GM23338 (cell line): Measurements from ENCODE around the gene CNTN5. TPM values are rescaled to one million over a fixed set of nuclear protein-coding genes. Genes with fewer than 3 reads are reported as not detected.

Source experiments
- ATAC-seq: fragments of 200-7000 bp; cut with Tn5 transposase; 3 replicates; pipeline ENCODE4 v1.9.1; 2020
- DNase-seq: peaks from one replicate; pipeline ENCODE4 v3.0.0-alpha.2; 2015; ENCODE audit warnings: low spot score
- H2AFZ ChIP-seq: fragments of 200-600 bp; sonication (generic); 2 replicates; pipeline ENCODE4 v1.8.0; 2016; ENCODE audit warnings: antibody characterized with exemption, mild to moderate bottlenecking, moderate library complexity
- H3F3A ChIP-seq: fragments of 200-600 bp; sonication (generic); replicated peaks from 2 replicates; pipeline ENCODE4 v1.8.0; 2017; ENCODE audit warnings: antibody characterized with exemption, mixed run types, low read depth
- H3K27ac ChIP-seq: fragments of 200-600 bp; sonication (generic); 2 replicates; pipeline ENCODE4 v1.6.1; 2016; ENCODE audit warnings: low read depth
- H3K27me3 ChIP-seq: fragments of 200-600 bp; sonication (generic); 2 replicates; pipeline ENCODE4 v1.8.0; 2016; ENCODE audit warnings: mild to moderate bottlenecking, mixed run types, moderate library complexity; ENCODE audit not compliant: insufficient read depth
- H3K36me3 ChIP-seq: fragments of 200-600 bp; sonication (generic); 2 replicates; pipeline ENCODE4 v1.8.0; 2016; ENCODE audit warnings: mild to moderate bottlenecking; ENCODE audit not compliant: insufficient read depth
- H3K4me1 ChIP-seq: fragments of 200-600 bp; sonication (generic); 2 replicates; pipeline ENCODE4 v1.8.0; 2016; ENCODE audit warnings: mild to moderate bottlenecking, moderate library complexity; ENCODE audit not compliant: insufficient read depth
- H3K4me2 ChIP-seq: fragments of 200-600 bp; sonication (generic); 2 replicates; pipeline ENCODE4 v1.7.1; 2017; ENCODE audit warnings: mixed run types
- H3K4me3 ChIP-seq: fragments of 200-600 bp; sonication (generic); 2 replicates; pipeline ENCODE4 v1.6.1; 2016; ENCODE audit warnings: mixed run types
- H3K79me2 ChIP-seq: fragments of 200-600 bp; sonication (generic); replicated peaks from 2 replicates; pipeline ENCODE4 v1.8.0; 2017; ENCODE audit warnings: mild to moderate bottlenecking; ENCODE audit not compliant: insufficient read depth
- H3K9me2 ChIP-seq: fragments of 200-600 bp; sonication (generic); 2 replicates; pipeline ENCODE4 v1.8.0; 2017; ENCODE audit not compliant: insufficient read depth
- H4K20me1 ChIP-seq: fragments of 200-600 bp; sonication (generic); replicated peaks from 2 replicates; pipeline ENCODE4 v1.8.0; 2017; ENCODE audit warnings: mild to moderate bottlenecking; ENCODE audit not compliant: insufficient read depth
- H3K27ac Mint-ChIP-seq: 2 replicates; pipeline ENCODE4 v1.8.0; 2020; ENCODE audit warnings: inconsistent platforms, mild to moderate bottlenecking, moderate library complexity, mixed read lengths
- H3K27me3 Mint-ChIP-seq: 3 replicates; pipeline ENCODE4 v1.8.0; 2022; ENCODE audit warnings: low read depth, mild to moderate bottlenecking, moderate library complexity, mixed read lengths, inconsistent platforms; ENCODE audit not compliant: insufficient read depth, poor library complexity
- H3K36me3 Mint-ChIP-seq: 3 replicates; pipeline ENCODE4 v1.8.0; 2021; ENCODE audit warnings: low read depth, mild to moderate bottlenecking, inconsistent platforms, moderate library complexity, mixed read lengths
- H3K4me1 Mint-ChIP-seq: 3 replicates; pipeline ENCODE4 v1.8.0; 2020; ENCODE audit warnings: mild to moderate bottlenecking, inconsistent platforms, mixed read lengths
- H3K4me3 Mint-ChIP-seq: 3 replicates; pipeline ENCODE4 v1.8.0; 2021; ENCODE audit warnings: moderate library complexity, mild to moderate bottlenecking, inconsistent platforms, mixed read lengths
- H3K9me3 Mint-ChIP-seq: 3 replicates; pipeline ENCODE4 v1.8.0; 2020; ENCODE audit warnings: moderate library complexity, mild to moderate bottlenecking, inconsistent platforms, mixed read lengths
- ETS1 ChIP-seq: IDR thresholded peaks from 2 replicates; pipeline ENCODE4 v1.6.1; 2016; ENCODE audit warnings: antibody characterized with exemption
- EZH2 ChIP-seq: fragments of 200-600 bp; sonication (generic); IDR thresholded peaks from one replicate; pipeline ENCODE4 v1.8.0; 2017; ENCODE audit warnings: antibody characterized with exemption, mild to moderate bottlenecking, low read depth; ENCODE audit not compliant: unreplicated experiment
- EZH2phosphoT487 ChIP-seq: fragments of 200-600 bp; sonication (generic); IDR thresholded peaks from one replicate; pipeline ENCODE4 v1.8.1; 2018; ENCODE audit warnings: antibody characterized with exemption; ENCODE audit not compliant: unreplicated experiment
- JUNB ChIP-seq: IDR thresholded peaks from one replicate; pipeline ENCODE4 v1.6.1; 2016; ENCODE audit warnings: antibody characterized with exemption; ENCODE audit not compliant: unreplicated experiment
- NANOG ChIP-seq: IDR thresholded peaks from 2 replicates; pipeline ENCODE4 v1.6.1; 2016; ENCODE audit warnings: antibody characterized with exemption, borderline replicate concordance
- STAT1 ChIP-seq: IDR thresholded peaks from one replicate; pipeline ENCODE4 v1.6.1; 2016; ENCODE audit warnings: antibody characterized with exemption; ENCODE audit not compliant: unreplicated experiment
- ZNF114 ChIP-seq: fragments of 250-450 bp; sonication (Bioruptor Pico); IDR thresholded peaks from 2 replicates; pipeline ENCODE4 v1.5.0; 2020; ENCODE audit warnings: mild to moderate bottlenecking, moderate library complexity
- ZNF331 ChIP-seq: fragments of 250-450 bp; sonication (Bioruptor Pico); IDR thresholded peaks from 2 replicates; pipeline ENCODE4 v1.5.0; 2020; ENCODE audit warnings: low read depth, mild to moderate bottlenecking, moderate library complexity
- polyA plus RNA-seq: library from polyadenylated mRNA; unstranded; fragments of >200 nt; fragmentation: Nextera tagmentation; extraction: Ambion mirVana; gene quantifications from 2 replicates; pipeline ENCODE4 v1.2.1, GENCODE V29; 2016
- total RNA-seq: library from RNA; depleted of rRNA; stranded (reverse); fragments of >200 nt; shearing (Covaris generic); gene quantifications from 2 replicates; pipeline ENCODE4 v1.2.3, GENCODE V29; 2014
- TF ChIP-seq, protein P1 (sequence below): fragments of 250-450 bp; sonication (Bioruptor Pico); IDR thresholded peaks from 2 replicates; pipeline ENCODE4 v1.5.0; 2020; ENCODE audit warnings: mild to moderate bottlenecking, moderate library complexity
- TF ChIP-seq, protein P2 (sequence below): IDR thresholded peaks from one replicate; pipeline ENCODE4 v1.6.1; 2018; ENCODE audit warnings: antibody characterized with exemption; ENCODE audit not compliant: unreplicated experiment

CNTN5 gene
- total and polyA plus RNA-seq, 2 experiments from 2014 or later, result not detected

- H3K4me3 ChIP-seq, result no peak overlapping the region
- H3K36me3 ChIP-seq, result no peaks in the 10 kb centered on the region
- H2AFZ ChIP-seq, result no peak overlapping the region
- H3K27ac Mint-ChIP-seq, result no peak overlapping the region
- H3K9me3 Mint-ChIP-seq, result no peaks in the 10 kb centered on the region
- peaks cover 11% of the 10 kb centered on the region; the same call in 1 of the 2 replicates for H3K4me1 ChIP-seq
- peaks cover 2% of the 10 kb centered on the region for H3K27me3 Mint-ChIP-seq
- no peak overlapping the region for H3K4me2 ChIP-seq
- H4K20me1 ChIP-seq, result no peaks in the 10 kb centered on the region
- no peaks in the 10 kb centered on the region for H3K9me2 ChIP-seq
- H3K79me2 ChIP-seq, result no peaks in the 10 kb centered on the region
- ATAC-seq (no peak), DNase-seq (no peak)
- no peaks in the 10 kb centered on the region for H3K36me3 Mint-ChIP-seq
- peaks cover 13% of the 10 kb centered on the region; the same call in 2 of the 3 replicates for H3K4me1 Mint-ChIP-seq
- H3K4me3 Mint-ChIP-seq, result no peak overlapping the region
- TF ChIP-seq ZNF114 (CRISPR knock-in tag), result no peak
- no peak for TF ChIP-seq ZNF331
- no peaks in the 10 kb centered on the region for H3K27me3 ChIP-seq
- no peak overlapping the region for H3K27ac ChIP-seq
- no peaks in the 10 kb centered on the region for H3F3A ChIP-seq
Observed at GRCh38 chr11:99327066-99327465, 306.3 kb downstream of the CNTN5 start.

DNA sequence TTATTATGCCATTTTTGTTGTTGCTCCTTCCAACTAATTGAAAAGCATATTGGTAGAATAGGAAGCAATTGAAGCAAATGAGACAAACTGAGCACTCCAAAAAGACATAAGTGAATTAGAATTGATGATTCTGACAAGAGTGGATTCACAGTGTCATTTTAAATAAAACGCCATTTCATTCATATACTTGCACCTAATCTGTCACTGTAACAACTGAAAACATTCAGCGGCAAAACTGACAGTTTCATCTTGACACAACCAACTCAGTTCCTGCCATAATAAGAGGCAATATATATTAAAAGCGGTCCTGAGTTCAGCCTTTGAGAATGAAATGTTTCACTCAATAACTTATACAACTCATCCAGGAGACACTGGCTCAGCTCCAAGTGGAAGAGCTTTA, 306.8 kb downstream of the CNTN5 start:
- no peak for ATAC-seq
- TF ChIP-seq EZH2phosphoT487 (no peak), JUNB (no peak), ZNF114 (CRISPR knock-in tag) (no peak), EZH2 (no peak), NANOG (no peak), ETS1 (no peak), STAT1 (no peak)
- TF ChIP-seq, protein P1, sequence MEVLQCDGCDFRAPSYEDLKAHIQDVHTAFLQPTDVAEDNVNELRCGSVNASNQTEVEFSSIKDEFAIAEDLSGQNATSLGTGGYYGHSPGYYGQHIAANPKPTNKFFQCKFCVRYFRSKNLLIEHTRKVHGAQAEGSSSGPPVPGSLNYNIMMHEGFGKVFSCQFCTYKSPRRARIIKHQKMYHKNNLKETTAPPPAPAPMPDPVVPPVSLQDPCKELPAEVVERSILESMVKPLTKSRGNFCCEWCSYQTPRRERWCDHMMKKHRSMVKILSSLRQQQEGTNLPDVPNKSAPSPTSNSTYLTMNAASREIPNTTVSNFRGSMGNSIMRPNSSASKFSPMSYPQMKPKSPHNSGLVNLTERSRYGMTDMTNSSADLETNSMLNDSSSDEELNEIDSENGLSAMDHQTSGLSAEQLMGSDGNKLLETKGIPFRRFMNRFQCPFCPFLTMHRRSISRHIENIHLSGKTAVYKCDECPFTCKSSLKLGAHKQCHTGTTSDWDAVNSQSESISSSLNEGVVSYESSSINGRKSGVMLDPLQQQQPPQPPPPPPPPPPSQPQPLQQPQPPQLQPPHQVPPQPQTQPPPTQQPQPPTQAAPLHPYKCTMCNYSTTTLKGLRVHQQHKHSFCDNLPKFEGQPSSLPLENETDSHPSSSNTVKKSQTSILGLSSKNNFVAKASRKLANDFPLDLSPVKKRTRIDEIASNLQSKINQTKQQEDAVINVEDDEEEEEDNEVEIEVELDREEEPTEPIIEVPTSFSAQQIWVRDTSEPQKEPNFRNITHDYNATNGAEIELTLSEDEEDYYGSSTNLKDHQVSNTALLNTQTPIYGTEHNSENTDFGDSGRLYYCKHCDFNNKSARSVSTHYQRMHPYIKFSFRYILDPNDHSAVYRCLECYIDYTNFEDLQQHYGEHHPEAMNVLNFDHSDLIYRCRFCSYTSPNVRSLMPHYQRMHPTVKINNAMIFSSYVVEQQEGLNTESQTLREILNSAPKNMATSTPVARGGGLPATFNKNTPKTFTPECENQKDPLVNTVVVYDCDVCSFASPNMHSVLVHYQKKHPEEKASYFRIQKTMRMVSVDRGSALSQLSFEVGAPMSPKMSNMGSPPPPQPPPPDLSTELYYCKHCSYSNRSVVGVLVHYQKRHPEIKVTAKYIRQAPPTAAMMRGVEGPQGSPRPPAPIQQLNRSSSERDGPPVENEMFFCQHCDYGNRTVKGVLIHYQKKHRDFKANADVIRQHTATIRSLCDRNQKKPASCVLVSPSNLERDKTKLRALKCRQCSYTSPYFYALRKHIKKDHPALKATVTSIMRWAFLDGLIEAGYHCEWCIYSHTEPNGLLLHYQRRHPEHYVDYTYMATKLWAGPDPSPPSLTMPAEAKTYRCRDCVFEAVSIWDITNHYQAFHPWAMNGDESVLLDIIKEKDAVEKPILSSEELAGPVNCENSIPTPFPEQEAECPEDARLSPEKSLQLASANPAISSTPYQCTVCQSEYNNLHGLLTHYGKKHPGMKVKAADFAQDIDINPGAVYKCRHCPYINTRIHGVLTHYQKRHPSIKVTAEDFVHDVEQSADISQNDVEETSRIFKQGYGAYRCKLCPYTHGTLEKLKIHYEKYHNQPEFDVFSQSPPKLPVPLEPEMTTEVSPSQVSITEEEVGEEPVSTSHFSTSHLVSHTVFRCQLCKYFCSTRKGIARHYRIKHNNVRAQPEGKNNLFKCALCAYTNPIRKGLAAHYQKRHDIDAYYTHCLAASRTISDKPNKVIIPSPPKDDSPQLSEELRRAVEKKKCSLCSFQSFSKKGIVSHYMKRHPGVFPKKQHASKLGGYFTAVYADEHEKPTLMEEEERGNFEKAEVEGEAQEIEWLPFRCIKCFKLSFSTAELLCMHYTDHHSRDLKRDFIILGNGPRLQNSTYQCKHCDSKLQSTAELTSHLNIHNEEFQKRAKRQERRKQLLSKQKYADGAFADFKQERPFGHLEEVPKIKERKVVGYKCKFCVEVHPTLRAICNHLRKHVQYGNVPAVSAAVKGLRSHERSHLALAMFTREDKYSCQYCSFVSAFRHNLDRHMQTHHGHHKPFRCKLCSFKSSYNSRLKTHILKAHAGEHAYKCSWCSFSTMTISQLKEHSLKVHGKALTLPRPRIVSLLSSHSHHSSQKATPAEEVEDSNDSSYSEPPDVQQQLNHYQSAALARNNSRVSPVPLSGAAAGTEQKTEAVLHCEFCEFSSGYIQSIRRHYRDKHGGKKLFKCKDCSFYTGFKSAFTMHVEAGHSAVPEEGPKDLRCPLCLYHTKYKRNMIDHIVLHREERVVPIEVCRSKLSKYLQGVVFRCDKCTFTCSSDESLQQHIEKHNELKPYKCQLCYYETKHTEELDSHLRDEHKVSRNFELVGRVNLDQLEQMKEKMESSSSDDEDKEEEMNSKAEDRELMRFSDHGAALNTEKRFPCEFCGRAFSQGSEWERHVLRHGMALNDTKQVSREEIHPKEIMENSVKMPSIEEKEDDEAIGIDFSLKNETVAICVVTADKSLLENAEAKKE, result no peak
- TF ChIP-seq, protein P2, sequence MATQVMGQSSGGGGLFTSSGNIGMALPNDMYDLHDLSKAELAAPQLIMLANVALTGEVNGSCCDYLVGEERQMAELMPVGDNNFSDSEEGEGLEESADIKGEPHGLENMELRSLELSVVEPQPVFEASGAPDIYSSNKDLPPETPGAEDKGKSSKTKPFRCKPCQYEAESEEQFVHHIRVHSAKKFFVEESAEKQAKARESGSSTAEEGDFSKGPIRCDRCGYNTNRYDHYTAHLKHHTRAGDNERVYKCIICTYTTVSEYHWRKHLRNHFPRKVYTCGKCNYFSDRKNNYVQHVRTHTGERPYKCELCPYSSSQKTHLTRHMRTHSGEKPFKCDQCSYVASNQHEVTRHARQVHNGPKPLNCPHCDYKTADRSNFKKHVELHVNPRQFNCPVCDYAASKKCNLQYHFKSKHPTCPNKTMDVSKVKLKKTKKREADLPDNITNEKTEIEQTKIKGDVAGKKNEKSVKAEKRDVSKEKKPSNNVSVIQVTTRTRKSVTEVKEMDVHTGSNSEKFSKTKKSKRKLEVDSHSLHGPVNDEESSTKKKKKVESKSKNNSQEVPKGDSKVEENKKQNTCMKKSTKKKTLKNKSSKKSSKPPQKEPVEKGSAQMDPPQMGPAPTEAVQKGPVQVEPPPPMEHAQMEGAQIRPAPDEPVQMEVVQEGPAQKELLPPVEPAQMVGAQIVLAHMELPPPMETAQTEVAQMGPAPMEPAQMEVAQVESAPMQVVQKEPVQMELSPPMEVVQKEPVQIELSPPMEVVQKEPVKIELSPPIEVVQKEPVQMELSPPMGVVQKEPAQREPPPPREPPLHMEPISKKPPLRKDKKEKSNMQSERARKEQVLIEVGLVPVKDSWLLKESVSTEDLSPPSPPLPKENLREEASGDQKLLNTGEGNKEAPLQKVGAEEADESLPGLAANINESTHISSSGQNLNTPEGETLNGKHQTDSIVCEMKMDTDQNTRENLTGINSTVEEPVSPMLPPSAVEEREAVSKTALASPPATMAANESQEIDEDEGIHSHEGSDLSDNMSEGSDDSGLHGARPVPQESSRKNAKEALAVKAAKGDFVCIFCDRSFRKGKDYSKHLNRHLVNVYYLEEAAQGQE, result no peak

More for the DNA sequence above, 306.8 kb downstream of the CNTN5 start:
- Histone ChIP-seq H3K4me3 (no peak overlapping the region), H3K9me2 (no peaks in the 10 kb centered on the region), H2AFZ (no peak overlapping the region), H3K79me2 (no peaks in the 10 kb centered on the region), H3K36me3 (no peaks in the 10 kb centered on the region), H3K4me2 (no peak overlapping the region), H3F3A (no peaks in the 10 kb centered on the region), H3K4me1 (peaks cover 11% of the 10 kb centered on the region; the same call in 1 of the 2 replicates), H3K27ac (no peak overlapping the region), H4K20me1 (no peaks in the 10 kb centered on the region), H3K27me3 (no peaks in the 10 kb centered on the region)
- DNase-seq, result no peak
- Mint-ChIP-seq H3K36me3 (no peaks in the 10 kb centered on the region), H3K27ac (no peak overlapping the region), H3K27me3 (peaks cover 2% of the 10 kb centered on the region), H3K4me3 (no peak overlapping the region), H3K4me1 (peaks cover 13% of the 10 kb centered on the region; the same call in 2 of the 3 replicates), H3K9me3 (no peaks in the 10 kb centered on the region)
